ENCODE measurements around the gene PTPRE.
A peak's percentile ranks its signal among the peaks of the same experiment; 100 is the strongest.

Gene PTPRE

GRCh38 chr10:127997271-127997670 lies 90.4 kb downstream of the PTPRE start:
- no peak for DNase-seq (ENCODE audit: low read depth in 3 of 3, low spot score in 1 of 3)

GRCh38 chr10:127997937-127998336 lies 91.0 kb downstream of the PTPRE start:
- no peak for DNase-seq (ENCODE audit: low read depth in 3 of 3, low spot score in 1 of 3)

GRCh38 chr10:127998501-127999144 lies 91.7 kb downstream of the PTPRE start:
- no peak for DNase-seq (ENCODE audit: low read depth in 3 of 3, low spot score in 1 of 3)

GRCh38 chr10:127999297-128000129 lies 92.6 kb downstream of the PTPRE start:
- DNase-seq (ENCODE audit: low read depth in 3 of 3, low spot score in 1 of 3) = no peak

GRCh38 chr10:128000471-128001362 lies 93.8 kb downstream of the PTPRE start:
- DNase-seq (ENCODE audit: low read depth in 3 of 3, low spot score in 1 of 3) = no peak

- no peak for DNase-seq (ENCODE audit: low read depth in 3 of 3, low spot score in 1 of 3)
Observed at GRCh38 chr10:128001363-128001745, 94.5 kb downstream of the PTPRE start.

- no peak for DNase-seq (ENCODE audit: low read depth in 3 of 3, low spot score in 1 of 3)
Observed at GRCh38 chr10:128001849-128002248, 94.9 kb downstream of the PTPRE start.

GRCh38 chr10:128003521-128003920 lies 96.6 kb downstream of the PTPRE start:
- no peak for DNase-seq (ENCODE audit: low read depth in 3 of 3, low spot score in 1 of 3)

GRCh38 chr10:128005858-128006257 lies 99.0 kb downstream of the PTPRE start:
- DNase-seq (ENCODE audit: low read depth in 3 of 3, low spot score in 1 of 3) = no peak

- no peak for DNase-seq (ENCODE audit: low read depth in 3 of 3, low spot score in 1 of 3)
Observed at GRCh38 chr10:128007056-128007455, 100.2 kb downstream of the PTPRE start.

GRCh38 chr10:128007971-128008370 lies 101.1 kb downstream of the PTPRE start:
- DNase-seq (ENCODE audit: low read depth in 3 of 3, low spot score in 1 of 3) = no peak

- DNase-seq (ENCODE audit: low read depth in 3 of 3, low spot score in 1 of 3) = no peak
Observed at GRCh38 chr10:128008521-128009250, 101.8 kb downstream of the PTPRE start.

- no peak for DNase-seq (ENCODE audit: low read depth in 3 of 3, low spot score in 1 of 3)
Observed at GRCh38 chr10:128009372-128010126, 102.6 kb downstream of the PTPRE start.

- DNase-seq (ENCODE audit: low read depth in 3 of 3, low spot score in 1 of 3) = peak; percentile 73 to 92 (median 83)
Observed at GRCh38 chr10:128011059-128011979, 104.4 kb downstream of the PTPRE start.

- DNase-seq (ENCODE audit: low read depth in 3 of 3, low spot score in 1 of 3) = no peak
Observed at GRCh38 chr10:128013626-128014025, 106.7 kb downstream of the PTPRE start.

- no peak for DNase-seq (ENCODE audit: low read depth in 3 of 3, low spot score in 1 of 3)
Observed at GRCh38 chr10:128014236-128014635, 107.3 kb downstream of the PTPRE start.

GRCh38 chr10:128016423-128017060 lies 109.6 kb downstream of the PTPRE start:
- no peak for DNase-seq (ENCODE audit: low read depth in 3 of 3, low spot score in 1 of 3)

- DNase-seq (ENCODE audit: low read depth in 3 of 3, low spot score in 1 of 3) = no peak
Observed at GRCh38 chr10:128017822-128018221, 110.9 kb downstream of the PTPRE start.

GRCh38 chr10:128018236-128018635 lies 111.3 kb downstream of the PTPRE start:
- no peak for DNase-seq (ENCODE audit: low read depth in 3 of 3, low spot score in 1 of 3)
